ENCODE measurements around the gene CFAP74.

CFAP74 gene

DNA sequence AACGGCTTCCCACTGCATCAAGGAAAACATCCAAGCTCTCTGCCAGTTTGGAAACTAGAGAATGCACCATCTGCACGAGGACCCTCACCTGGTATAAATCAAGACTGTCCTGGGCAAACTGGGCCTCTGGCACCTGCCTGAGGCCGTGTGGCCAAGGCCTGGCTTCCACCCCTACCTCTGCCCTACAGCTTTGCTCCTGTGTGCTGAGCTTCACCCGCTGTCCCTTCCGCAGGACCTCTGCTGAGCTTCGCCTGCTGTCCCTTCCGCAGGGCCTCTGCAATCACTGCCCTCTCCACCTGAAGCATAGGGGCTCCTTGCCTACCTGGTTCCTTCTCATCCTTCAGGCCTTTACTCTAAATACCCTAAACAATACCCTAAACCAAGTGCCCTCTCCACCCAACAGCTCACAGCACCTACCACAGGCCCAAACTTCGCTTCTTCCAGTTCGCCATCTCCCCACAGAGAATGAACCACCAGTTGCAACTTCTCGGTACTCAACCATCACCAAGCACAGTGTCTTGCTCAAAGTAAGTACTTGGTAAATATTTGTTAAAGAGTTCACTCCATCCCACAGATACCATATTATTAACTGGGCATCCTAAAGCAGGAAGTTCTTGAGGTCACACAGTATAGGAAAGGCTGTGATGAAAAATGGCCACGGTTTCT lies 131.1 kb downstream of the CFAP74 start:
- DNase-seq (ENCODE audit: low read depth): no peak

Measured in activated T-cell treated with anti-CD3 and anti-CD28 coated beads for 48 hours (primary cell).